ENCODE data around the gene NCOA3. TPM values are rescaled to one million over a fixed set of nuclear protein-coding genes. Genes with fewer than 3 reads are reported as not detected.

NCOA3 gene
- total RNA-seq, 1 donor from 2014 or later: 35.1 TPM

GRCh38 chr20:47600967-47601547 lies 99.4 kb downstream of the NCOA3 start:
- no peak for DNase-seq

- DNase-seq: no peak
These were observed 101.6 kb downstream of the NCOA3 start for GRCh38 chr20:47603260-47603659.

- DNase-seq: no peak
These were observed 104.2 kb downstream of the NCOA3 start for GRCh38 chr20:47605673-47606413.

- DNase-seq: no peak
These were observed 104.8 kb downstream of the NCOA3 start for GRCh38 chr20:47606414-47606982.

- peak; percentile 59 for DNase-seq
These were observed 105.4 kb downstream of the NCOA3 start for GRCh38 chr20:47606983-47607613.

GRCh38 chr20:47609001-47609400 lies 107.3 kb downstream of the NCOA3 start:
- DNase-seq: no peak

- peak; percentile 94 for DNase-seq
These were observed 108.7 kb downstream of the NCOA3 start for GRCh38 chr20:47610247-47610944.

GRCh38 chr20:47610945-47611250 lies 109.2 kb downstream of the NCOA3 start:
- DNase-seq: peak; percentile 20

GRCh38 chr20:47611785-47612184 lies 110.1 kb downstream of the NCOA3 start:
- DNase-seq: no peak

GRCh38 chr20:47612670-47613069 lies 111.0 kb downstream of the NCOA3 start:
- DNase-seq: no peak

- DNase-seq: no peak
These were observed 113.1 kb downstream of the NCOA3 start for GRCh38 chr20:47614703-47615309.

GRCh38 chr20:47618479-47618878 lies 116.8 kb downstream of the NCOA3 start:
- no peak for DNase-seq

- DNase-seq: peak; percentile 83
These were observed 119.4 kb downstream of the NCOA3 start for GRCh38 chr20:47620808-47621805.

GRCh38 chr20:47622118-47622665 lies 120.5 kb downstream of the NCOA3 start:
- DNase-seq: peak; percentile 42

GRCh38 chr20:47623206-47623605 lies 121.5 kb downstream of the NCOA3 start:
- no peak for DNase-seq

GRCh38 chr20:47627540-47627939 lies 125.9 kb downstream of the NCOA3 start:
- DNase-seq: no peak

GRCh38 chr20:47629907-47630306 lies 128.2 kb downstream of the NCOA3 start:
- DNase-seq: no peak

GRCh38 chr20:47631078-47631477 lies 129.4 kb downstream of the NCOA3 start:
- no peak for DNase-seq

- DNase-seq: no peak
These were observed 133.6 kb downstream of the NCOA3 start for GRCh38 chr20:47635256-47635655.

- DNase-seq: peak; percentile 25
These were observed 137.2 kb downstream of the NCOA3 start for GRCh38 chr20:47638851-47639250.

GRCh38 chr20:47642118-47642517 lies 140.4 kb downstream of the NCOA3 start:
- DNase-seq: no peak
